ENCODE measurements around the gene MS4A3. TPM values are rescaled to one million over a fixed set of nuclear protein-coding genes. Genes with fewer than 3 reads are reported as not detected.
A peak's percentile ranks its signal among the peaks of the same experiment; 100 is the strongest.

The MS4A3 gene
- total RNA-seq, 6 experiments from 2014 or later: 0.48 to 1.2 (median 0.80) TPM; not detected in 3

DNA sequence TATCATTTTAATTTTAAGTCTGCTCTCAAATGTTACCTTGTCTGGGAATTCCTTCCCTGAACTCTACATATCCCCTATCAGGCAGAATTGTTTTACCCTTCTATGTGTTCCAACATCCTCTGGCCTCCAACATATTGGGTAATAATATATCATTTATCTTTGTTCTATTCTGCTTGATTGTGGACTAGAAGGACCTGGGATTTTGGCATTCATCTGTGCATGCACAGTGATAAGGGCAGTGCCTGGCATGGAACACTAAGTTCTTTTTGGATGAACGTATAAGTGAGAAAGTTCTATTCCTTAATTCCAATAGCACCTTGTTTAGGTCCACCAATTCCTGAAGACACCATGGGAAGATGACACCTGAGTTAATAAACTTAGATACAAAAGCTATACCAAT lies 30.8 kb downstream of the MS4A3 start:
- no peaks in the 10 kb centered on the region for H3K27me3 ChIP-seq
- TF ChIP-seq POLR2A (IDR thresholded peaks at IDR 0.05): no peak
- TF ChIP-seq CTCF (IDR thresholded peaks at IDR 0.05): no peak
- intact Hi-C loops (cut with DNase I): no loop called here
- no peak overlapping the region for H3K27ac ChIP-seq
- ATAC-seq: no peak
- no peaks in the 10 kb centered on the region for H3K9me3 ChIP-seq
- H3K36me3 ChIP-seq: no peaks in the 10 kb centered on the region
- H3K4me3 ChIP-seq: no peak overlapping the region
- WGBS (ENCODE audit: insufficient coverage, low coverage, low lambda C conversion rate, missing lambda C conversion rate): 36% methylated on average over 1 of the region's 1 CpG
- no peak for DNase-seq
- no peaks in the 10 kb centered on the region for H3K4me1 ChIP-seq

DNA sequence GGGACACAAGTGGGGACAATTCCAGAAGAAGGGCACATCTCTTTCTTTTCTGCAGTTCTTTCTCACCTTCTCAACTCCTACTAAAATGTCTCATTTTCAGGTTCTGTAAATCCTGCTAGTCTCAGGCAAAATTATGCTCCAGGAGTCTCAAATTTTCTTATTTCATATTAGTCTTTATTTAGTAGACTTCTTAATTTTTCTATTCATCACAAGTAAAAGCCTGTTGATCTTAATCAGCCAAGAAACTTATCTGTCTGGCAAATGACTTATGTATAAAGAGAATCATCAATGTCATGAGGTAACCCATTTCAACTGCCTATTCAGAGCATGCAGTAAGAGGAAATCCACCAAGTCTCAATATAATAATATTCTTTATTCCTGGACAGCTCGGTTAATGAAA lies 31.9 kb downstream of the MS4A3 start, which contains the start of gene MS4A2:
Gene MS4A2 (plus strand): TSS at position 301 of the 400 bp plus-strand sequence. CDS start 102 bp downstream, outside the sequence.
- TF ChIP-seq POLR2A (IDR thresholded peaks at IDR 0.05) (no peak), CTCF (IDR thresholded peaks at IDR 0.05) (no peak)
- no peak for ATAC-seq

DNA sequence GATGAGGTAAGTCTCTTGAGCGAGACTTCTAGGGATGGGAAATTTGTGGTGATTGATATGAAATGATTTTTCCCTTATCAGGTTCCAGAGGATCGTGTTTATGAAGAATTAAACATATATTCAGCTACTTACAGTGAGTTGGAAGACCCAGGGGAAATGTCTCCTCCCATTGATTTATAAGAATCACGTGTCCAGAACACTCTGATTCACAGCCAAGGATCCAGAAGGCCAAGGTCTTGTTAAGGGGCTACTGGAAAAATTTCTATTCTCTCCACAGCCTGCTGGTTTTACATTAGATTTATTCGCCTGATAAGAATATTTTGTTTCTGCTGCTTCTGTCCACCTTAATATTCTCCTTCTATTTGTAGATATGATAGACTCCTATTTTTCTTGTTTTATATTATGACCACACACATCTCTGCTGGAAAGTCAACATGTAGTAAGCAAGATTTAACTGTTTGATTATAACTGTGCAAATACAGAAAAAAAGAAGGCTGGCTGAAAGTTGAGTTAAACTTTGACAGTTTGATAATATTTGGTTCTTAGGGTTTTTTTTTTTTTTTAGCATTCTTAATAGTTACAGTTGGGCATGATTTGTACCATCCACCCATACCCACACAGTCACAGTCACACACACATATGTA lies 39.1 kb downstream of the MS4A3 start:
- DNase-seq: no peak
- intact Hi-C loops (cut with DNase I): no loop called here

More for the DNA sequence above, 31.9 kb downstream of the MS4A3 start, which contains the start of gene MS4A2:
- H3K27me3 ChIP-seq: no peaks in the 10 kb centered on the region
- intact Hi-C loops (cut with DNase I): no loop called here
- no peak within 1 kb of the TSS for H3K4me3 ChIP-seq
- H3K4me1 ChIP-seq: no peaks in the 10 kb centered on the region
- WGBS (ENCODE audit: insufficient coverage, low coverage, low lambda C conversion rate, missing lambda C conversion rate): 40% methylated on average over 1 of the region's 1 CpG
- no peaks in the 10 kb centered on the region for H3K36me3 ChIP-seq
- H3K9me3 ChIP-seq: no peaks in the 10 kb centered on the region
- no peak for DNase-seq
- no peak within 1 kb of the TSS for H3K27ac ChIP-seq

DNA sequence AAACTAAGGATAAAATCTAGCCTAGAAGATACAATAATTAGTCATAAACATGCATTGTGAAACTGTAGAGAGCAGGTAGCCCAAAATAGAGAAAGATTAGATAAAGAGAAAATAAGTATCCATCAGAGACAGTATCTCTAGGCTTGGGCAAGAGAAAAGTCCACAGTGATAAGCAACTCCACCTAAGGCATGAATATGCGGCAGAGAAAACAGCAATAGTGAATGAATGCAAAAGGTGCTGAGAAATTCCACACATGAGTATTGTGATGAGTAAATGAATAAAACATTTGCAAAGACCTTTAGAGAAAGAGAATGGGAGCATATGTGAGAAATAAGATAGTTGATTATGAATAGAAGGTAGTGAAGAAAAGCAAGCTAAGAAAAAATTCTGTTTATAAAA lies 40.7 kb downstream of the MS4A3 start:
- no peak for TF ChIP-seq POLR2A (IDR thresholded peaks at IDR 0.05)
- TF ChIP-seq CTCF (IDR thresholded peaks at IDR 0.05): no peak
- DNase-seq: no peak
- no peak for ATAC-seq
- intact Hi-C loops (cut with DNase I): no loop called here
- Histone ChIP-seq H3K4me3 (no peak overlapping the region), H3K27me3 (no peaks in the 10 kb centered on the region), H3K9me3 (no peaks in the 10 kb centered on the region), H3K36me3 (no peaks in the 10 kb centered on the region), H3K27ac (no peak overlapping the region), H3K4me1 (no peaks in the 10 kb centered on the region)
- WGBS (ENCODE audit: insufficient coverage, low coverage, low lambda C conversion rate, missing lambda C conversion rate): 55% methylated on average over 1 of the region's 1 CpG

More for the DNA sequence above, 39.1 kb downstream of the MS4A3 start:
- WGBS (ENCODE audit: insufficient coverage, low coverage, low lambda C conversion rate, missing lambda C conversion rate): 48% methylated on average over 4 of the region's 4 CpGs
- Histone ChIP-seq H3K36me3 (no peaks in the 10 kb centered on the region), H3K27ac (no peak overlapping the region), H3K4me3 (no peak overlapping the region), H3K9me3 (no peaks in the 10 kb centered on the region), H3K4me1 (no peaks in the 10 kb centered on the region), H3K27me3 (no peaks in the 10 kb centered on the region)
- peak in 1 of 4 donors; percentile 28 for ATAC-seq
- no peak for TF ChIP-seq CTCF (IDR thresholded peaks at IDR 0.05)
- TF ChIP-seq POLR2A (IDR thresholded peaks at IDR 0.05): no peak
